GM18511 (cell line): Measurements from ENCODE around the gene CEBPE.
"Not testable (repeated sequence)": the region's sequence is repeated elsewhere in the genome, so short reads cannot be mapped to it uniquely, and the experiment has no call there.

Experiments used
- ATAC-seq: cut with Tn5 transposase; IDR thresholded peaks from one replicate; pipeline ENCODE4 v1.9.1; 2021; ENCODE audit warnings: mild to moderate bottlenecking, moderate library complexity; ENCODE audit not compliant: unreplicated experiment

The CEBPE gene

DNA sequence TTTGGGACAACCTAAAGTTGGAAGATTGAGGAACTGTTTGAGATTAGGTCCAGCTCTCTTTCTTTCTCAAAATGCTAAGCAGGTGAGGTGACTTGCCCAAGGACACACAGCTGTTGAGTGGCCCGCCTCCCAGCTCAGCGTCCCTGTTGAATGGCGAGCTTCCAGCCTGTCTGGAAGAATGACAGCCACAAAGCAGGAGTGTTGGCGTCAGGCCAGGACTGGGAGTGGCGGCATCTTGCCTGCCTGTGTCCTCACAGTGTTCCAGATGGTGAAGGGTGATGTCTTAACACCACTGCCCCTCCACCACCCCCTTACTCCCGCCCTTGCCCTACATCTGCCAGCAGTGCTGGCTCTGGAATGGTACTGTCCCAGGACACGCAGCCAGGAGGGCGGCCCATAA, 4.4 kb upstream of the CEBPE start:
- no peak for ATAC-seq

DNA sequence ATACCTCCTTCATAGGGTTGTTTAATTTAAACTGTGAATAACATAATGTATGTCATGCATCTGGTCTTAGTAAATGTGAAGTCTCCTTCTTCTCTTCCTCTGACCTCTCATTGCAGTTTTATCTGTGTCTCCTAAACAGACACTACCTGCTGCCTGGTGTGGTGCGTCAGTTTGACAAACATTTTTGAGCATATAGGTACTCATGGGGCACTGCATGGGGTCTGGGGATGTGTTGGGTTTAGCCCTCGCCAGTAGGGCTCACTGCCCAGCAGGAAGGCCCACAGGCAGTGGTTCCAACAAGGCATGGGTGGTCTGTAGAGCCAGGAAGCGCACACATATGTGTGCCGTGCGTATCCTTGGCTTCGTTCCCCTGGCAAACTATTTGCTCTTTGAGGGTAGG, 3.0 kb upstream of the CEBPE start:
- ATAC-seq = no peak

DNA sequence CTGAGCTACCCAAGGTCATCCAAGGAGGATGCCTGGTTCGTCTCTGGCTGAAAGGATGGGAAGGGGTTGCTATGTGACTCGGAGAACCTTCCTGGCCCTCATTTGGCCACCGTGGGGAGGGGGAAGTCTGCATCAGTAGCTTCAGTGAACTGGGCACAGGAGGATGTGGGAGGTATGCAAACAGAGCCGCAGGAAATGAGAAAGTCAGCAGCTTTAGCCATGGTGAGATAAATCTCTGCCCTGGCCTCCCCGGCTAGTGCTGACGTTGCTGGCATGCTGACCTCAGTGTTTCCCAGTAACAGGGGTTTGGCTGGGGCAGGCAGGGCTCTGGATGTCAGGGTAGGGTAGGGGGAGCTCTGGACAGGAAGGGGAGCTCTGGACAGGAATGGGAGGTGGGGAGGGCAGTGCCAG, 2.3 kb upstream of the CEBPE start:
- ATAC-seq = peak; percentile 68

DNA sequence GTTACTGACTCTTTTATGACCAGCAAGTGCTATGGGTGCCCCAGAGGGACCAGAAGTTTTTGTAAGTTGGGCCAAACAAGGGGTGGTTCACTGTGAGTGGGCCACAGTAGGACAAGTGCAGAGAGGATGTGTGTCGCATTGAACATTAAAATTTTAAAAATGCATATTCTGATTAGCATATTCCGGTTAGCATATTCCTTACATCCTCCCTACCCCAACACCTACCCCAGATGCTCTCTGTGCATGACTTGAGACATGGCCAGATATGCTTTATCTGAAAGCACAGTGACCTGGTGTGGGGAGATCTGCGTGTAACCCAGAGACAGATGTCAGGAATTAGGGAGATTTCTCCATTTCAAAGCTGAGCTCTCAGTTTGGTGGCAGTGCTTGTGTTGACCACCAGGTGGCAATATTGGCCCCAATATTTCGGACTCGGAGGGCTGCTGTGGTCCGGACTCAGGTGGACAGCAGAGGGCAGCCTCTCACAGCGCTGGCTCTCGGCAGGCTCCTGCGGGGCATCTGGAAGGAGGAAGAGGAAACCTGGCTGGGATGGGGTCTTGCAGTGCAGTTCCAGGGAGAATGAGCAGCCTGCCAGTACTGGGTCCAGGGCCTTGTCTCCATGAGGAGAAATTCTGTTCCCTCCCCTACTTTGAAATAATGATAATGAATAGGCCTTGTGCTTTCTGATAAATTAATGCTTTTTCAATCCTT, 1.6 kb upstream of the CEBPE start:
- peak; percentile 83 for ATAC-seq

DNA sequence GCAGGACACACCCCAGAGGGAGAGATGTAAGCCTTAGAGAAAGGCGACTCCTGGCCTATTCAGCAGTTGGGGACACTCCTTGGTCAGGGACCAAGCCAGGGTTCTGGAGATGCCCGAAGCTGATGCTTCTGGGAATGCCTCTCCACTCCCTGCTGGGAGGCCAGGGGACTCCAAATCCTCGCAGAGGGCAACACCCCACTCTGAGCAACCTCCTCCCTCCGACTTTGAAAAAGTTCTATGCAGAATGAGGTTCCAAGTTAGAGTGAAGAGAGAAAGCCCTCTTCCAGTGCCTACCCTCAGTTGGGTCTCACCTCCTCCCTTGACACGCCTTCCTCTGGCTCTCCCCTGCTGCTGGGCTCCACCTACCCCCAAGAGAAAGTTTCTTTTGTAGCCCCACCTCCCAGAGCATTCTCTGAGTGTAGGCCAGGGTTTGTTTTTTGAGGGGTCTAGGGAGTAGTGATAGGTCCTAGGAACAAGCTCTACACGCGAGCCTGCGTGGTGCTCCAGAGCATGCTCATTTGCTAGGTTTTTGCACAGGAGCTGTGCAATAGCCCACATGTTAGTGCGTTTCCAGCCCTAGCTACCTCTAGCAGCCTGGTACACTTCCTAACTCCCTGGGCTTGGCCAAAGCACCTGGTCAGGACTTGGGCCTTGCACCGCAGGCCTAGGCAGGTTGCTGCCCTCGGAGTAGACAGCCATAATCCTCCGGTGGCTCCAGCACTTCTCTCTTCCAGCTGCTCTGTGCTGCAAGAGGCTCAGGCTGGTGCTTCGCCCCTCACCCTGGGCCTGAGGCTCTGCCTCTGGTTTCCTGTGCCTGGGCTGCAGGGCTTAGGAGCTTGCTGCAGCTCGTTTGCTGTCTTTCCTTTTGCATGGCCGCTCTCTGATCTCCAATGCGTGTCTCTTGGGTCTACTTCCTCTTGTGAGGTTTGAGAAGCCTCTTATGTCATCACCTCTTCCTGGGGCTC, 590 bp upstream of the CEBPE start:
- no peak for ATAC-seq

DNA sequence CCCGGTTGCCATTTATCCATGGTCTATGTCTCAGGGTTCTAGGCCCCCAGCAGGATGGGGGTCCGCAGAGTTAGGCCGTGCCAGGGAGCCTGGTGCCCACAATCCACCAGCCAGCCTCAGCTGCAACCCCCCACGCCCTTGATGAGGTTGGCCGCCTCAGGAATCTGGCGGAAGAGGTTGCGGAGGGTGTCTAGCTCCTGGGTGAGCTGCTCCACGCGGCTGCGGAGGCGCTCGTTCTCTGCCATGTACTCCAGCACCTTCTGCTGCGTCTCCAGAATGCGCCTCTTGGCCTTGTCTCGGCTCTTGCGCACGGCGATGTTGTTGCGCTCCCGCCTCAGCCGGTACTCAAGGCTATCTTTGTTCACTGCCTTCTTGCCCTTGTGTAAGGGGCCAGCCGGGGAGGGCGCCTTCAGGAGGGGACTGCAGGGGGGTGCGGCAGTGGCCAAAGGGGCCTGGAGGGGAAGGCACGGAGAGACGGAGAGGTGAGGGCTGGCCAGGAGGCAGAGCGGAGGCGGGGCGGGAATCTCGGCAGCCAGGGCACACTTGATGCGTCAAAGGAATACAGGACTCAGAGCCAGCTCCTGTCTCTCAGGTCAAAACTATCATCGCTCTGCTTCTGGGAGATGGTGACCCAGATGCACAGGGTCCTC, 1.6 kb downstream of the CEBPE start:
- ATAC-seq = no peak

DNA sequence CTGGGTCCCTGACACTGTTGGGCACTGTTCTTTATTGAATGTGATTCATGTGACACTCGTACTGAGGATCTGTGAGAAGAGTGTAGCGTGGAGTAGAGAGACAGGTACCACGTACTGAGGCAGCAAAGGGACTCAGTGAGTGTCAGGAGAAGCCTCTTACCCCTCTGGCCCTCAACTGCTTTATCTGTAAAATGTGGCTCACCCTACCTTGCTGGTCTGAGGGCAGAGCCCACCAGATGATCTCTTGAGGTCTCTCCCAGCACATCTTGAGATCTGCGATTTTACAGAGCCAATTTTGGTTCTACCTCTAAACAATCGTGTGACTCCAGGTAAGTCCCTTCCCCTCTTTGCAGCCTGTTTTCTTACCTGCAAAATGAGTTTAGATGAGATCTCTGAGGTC, 3.1 kb downstream of the CEBPE start:
- ATAC-seq = no peak

DNA sequence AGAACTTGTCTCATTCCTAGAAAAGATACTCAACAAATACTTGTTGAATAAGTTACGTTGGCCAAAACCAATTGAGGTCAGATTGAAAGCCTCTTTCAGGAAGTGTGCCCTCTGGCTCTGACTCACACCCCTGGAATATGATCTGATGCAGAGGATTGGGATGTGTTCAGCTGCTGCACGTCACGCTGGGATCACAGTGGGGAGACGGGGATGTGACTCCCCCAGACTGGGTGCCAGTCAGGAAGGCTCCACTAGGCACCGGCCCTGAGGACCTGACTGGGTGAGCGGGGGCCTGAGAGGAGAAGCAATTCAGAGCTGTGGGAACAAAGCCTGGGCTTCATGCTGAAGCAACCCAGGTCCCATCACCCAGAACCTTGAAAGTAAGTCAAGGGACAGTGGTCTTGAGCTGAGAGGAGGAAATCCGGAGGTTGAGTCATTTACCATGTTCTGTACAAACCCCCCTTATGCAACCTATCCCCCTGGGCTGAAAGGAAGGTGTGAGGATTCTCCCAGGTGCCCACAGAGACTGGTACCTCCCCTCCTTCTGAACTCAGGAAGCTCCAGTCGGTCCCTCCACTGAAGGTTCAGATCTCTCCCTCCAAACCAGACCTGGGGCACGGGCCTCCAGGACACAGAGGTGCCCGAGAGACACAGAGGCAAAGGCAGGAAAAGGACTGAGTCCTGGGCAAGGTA, 3.9 kb downstream of the CEBPE start:
- no peak for ATAC-seq

DNA sequence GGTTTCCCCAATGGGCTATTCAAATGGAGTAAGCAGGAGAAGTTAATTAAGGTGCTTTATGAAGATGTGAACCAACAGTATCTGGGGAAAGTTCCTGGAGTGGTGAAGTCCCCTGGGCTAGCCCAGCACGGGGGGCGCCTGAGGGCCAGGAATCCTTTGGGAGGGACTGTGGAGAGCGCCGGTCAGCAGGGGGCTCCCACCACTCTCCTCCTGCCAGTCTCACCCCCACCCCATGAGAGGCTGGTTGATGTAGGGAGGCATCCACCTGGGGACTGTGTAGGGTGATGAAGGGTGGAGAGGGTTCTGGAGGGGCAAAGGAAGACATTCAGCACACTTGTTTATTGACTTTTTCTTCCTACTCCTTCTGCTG, 4.4 kb downstream of the CEBPE start:
- no peak for ATAC-seq

DNA sequence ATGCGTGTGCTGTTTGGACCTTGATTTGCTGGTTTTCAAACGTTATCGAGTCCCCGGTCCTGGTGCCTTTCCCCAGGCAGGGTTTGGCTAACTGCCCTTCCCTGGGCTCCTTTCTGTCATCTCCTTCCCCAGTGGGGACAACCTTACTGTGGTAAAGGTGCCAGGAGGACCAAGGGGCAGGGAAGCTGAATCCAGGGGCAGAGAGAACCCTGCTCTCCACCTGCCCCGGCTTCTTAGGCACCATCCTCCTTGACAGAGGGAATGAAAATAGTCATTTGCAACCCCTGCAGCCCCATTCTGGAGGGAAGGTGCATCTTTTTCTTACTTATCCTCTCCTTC, 5.0 kb downstream of the CEBPE start:
- ATAC-seq = no peak

DNA sequence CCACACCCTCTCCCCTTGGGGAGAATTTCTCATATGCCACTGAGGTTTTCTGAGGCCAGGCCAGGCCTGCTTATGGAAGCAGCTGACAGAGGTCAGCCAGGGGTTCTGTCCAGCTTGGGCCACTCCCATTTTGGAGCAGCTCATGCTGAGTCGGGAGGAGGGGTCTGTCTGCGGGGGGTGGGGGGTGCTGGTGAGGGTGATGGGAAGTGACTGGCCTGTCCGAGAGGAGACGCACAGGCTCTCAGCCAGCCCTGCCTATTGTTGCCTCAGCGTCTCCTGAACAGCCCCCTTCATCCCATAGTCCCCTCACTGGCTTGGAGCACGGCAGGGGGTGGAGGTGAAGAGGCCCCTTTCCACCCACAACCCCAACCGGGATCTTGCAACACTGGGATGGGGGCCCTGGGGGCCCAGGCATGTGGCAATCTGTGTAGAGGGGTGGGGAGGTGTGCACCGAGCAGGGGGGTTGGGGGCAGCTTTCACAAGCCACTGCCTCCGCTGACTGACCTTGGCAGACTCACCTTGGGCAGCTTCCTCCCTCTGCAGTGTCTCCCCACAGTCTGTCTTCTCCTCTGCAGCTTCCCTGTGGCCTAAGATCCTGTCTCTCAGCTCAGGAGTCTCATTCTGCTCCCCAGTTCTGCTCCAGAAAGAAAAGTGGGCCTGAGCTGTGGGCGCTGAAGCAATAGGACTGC, 5.5 kb downstream of the CEBPE start:
- no peak for ATAC-seq

DNA sequence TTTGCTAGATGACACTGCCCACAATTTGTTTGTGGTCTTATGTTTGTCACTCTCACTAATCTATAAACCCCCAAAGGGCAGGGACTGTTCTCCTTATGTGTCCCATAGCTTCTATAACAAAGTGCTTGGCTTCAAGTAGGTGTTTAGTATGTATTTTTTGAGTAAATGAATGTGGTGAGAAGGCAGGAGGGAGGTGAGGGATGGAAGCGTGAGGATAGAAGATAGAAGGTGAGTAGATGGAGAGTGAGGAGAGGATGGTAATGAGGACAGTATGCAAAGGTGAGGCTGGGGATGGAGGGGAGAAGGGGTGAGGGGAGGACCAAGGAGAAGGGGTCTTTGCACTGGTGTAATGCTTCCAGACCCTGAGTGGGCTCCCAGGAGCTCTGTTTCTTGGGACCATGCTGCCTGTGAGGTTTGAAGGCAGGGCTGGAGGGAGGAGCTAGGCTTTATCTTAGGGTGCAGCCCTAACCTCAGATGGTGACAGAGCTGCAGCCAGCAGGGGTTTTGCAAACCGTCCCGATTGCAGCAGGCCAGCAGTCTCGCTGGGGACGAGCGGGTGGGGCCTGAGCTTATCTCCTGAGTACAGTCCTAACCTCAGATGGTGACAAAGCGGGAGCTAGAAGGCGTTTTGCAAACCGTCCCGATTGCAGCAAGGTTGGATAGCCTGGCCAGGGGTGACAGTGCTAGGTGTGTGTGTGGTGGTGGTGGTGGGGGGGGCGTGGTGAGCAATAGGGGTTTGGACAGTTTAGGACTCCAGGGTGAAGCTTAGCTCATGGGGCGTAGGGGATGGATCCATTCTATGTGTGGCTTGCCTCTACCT, 6.5 kb downstream of the CEBPE start:
- ATAC-seq = no peak

DNA sequence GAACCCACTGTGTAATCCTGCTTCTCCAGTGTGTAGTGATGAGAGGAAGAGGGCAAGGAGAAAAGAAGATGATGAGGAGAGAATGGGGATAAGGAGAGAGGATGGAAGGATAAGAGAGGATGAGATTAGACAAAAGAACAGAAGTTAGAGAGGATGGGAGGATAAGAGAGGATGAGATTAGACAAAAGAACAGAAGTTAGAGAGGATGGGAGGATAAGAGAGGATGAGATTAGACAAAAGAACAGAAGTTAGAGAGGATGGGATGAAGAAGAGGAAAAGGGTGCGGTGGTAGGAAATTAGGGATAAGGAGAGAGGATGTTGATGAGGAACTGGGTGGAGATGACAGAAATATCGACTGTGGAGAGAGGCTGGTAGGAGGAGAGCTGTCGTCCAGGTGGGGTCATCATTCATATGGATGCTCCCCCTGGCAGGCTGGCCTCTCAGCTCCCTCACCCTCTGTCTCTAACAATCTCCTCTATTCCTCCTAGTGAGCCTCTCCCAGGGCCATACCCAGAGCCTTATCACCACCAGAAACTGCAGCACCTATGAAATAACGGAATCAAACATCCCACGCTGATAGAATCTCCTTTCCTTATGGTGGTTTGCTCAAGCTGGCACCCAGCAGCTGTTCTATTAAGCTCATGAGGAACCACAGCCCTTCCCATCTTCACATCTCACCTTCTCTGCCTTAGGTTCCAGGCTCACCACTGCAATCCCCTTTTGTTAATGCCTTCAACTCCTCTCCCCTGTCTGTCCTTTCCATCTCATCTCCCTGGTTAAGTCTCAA, 8.3 kb downstream of the CEBPE start:
- no peak for ATAC-seq

DNA sequence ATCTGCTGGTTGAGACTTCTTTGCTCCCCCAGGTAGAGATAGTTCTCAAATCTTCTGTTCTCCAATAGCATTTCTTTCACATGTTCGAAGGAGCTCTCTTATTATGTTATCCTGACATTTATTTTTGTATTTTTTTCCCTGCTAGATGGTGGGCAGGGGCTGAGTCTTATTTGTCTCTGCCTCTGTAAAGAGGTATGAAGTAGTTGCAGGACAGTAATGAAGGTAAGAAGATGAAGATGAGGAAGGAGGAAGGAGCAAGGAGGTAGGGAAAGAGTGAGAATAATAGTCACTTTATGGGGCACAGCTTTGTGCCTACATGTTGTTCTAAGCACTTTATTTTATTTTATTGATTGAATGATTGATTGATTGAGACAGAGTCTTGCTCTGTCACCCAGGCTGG, 9.3 kb downstream of the CEBPE start:
- no peak for ATAC-seq

DNA sequence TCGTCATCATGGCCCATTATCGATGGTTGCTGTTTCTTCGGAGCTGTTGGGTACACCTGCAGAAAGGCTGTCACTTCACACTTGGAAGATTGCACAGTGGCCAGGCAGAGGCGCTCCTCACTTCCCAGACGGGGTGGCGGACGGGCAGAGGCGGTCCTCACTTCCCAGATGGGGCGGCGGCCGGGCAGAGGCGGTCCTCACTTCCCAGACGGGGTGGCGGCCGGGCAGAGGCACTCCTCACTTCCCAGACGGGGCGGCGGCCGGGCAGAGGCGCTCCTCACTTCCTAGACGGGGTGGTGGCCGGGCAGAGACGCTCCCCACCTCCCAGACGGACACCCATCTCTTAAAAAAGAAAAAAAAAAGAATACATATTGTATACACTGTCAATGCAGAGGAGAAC, 10.9 kb downstream of the CEBPE start:
- ATAC-seq = not testable (repeated sequence)

DNA sequence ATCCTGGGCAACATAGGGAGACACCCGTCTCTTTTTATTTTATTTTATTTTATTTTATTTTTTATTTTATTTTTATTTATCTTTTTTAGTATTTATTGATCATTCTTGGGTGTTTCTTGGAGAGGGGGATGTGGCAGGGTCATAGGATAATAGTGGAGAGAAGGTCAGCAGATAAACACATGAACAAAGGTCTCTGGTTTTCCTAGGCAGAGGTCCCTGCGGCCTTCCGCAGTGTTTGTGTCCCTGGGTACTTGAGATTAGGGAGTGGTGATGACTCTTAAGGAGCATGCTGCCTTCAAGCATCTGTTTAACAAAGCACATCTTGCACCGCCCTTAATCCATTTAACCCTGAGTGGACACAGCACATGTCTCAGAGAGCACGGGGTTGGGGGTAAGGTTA, 11.4 kb downstream of the CEBPE start:
- not testable (repeated sequence) for ATAC-seq

DNA sequence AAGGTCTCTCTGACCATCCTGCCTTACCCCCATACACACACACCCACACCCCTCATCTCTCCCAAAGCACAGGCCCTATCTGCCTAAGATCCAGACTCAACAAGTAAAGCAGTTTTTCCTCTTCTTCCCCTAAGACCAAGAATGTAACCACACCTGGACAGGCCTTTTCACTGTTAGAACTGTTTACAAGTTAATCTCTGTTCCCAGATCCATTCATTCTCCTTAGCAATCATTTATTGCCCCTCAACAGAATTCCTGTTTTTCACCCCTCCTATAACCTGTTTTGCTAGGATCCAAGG, 12.4 kb downstream of the CEBPE start:
- no peak for ATAC-seq

DNA sequence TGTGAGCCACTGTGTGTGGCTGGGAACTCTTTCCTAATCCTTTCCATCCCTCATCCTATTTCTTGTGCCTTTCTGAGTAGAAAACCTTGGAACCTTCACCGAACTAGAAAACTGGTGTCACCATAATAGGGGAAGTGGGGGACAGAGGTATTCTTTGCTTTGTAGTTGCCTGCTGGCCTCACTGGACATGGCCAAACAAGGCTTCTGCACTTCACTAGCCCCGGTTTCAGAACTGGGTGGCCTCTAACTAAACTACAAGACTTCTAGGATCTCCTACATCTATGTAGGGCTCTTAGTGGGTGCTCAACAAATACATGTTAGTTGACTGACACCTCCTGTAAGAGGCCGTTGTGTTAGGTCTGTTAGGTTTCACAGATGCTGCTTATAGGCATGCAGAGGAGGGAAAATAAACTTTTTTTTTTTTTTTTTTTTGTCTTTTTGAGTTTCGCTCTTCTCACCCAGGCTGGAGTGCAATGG, 13.7 kb downstream of the CEBPE start:
- ATAC-seq = no peak
